OCI-LY7 (cell line): ENCODE data around the gene PPP1R3A.

Source experiments
- CTCF ChIP-seq: fragments of 200-600 bp; sonication (generic); conservative IDR thresholded peaks from 2 replicates; pipeline ENCODE4 v1.5.1; 2014; ENCODE audit warnings: mild to moderate bottlenecking, antibody characterized with exemption, low read length, moderate library complexity, mixed read lengths
- EZH2phosphoT487 ChIP-seq: fragments of 200-600 bp; sonication (generic); IDR thresholded peaks from 2 replicates; pipeline ENCODE4 v1.6.1; 2018; ENCODE audit warnings: low read depth, borderline replicate concordance, mild to moderate bottlenecking, mixed run types, antibody characterized with exemption, low read length, moderate library complexity, mixed read lengths

- TF ChIP-seq CTCF (no peak), EZH2phosphoT487 (no peak)
Observed at GRCh38 chr7:113922049-113922448, 3.2 kb upstream of the PPP1R3A start.
